Hepatocyte (in vitro differentiated cells): ENCODE measurements around the gene ZNF565.

Source experiments
- EZH2phosphoT487 ChIP-seq: fragments of 200-600 bp; sonication (generic); IDR thresholded peaks from one replicate; pipeline ENCODE4 v1.6.1; 2018; ENCODE audit warnings: antibody characterized with exemption, mild to moderate bottlenecking, low read depth, moderate library complexity; ENCODE audit not compliant: unreplicated experiment, severe bottlenecking
- TF ChIP-seq, protein P1 (sequence below): fragments of 200-600 bp; sonication (generic); IDR thresholded peaks from 2 replicates; pipeline ENCODE4 v1.5.1; 2016; ENCODE audit warnings: antibody characterized with exemption, mild to moderate bottlenecking; ENCODE audit not compliant: poor library complexity

DNA sequence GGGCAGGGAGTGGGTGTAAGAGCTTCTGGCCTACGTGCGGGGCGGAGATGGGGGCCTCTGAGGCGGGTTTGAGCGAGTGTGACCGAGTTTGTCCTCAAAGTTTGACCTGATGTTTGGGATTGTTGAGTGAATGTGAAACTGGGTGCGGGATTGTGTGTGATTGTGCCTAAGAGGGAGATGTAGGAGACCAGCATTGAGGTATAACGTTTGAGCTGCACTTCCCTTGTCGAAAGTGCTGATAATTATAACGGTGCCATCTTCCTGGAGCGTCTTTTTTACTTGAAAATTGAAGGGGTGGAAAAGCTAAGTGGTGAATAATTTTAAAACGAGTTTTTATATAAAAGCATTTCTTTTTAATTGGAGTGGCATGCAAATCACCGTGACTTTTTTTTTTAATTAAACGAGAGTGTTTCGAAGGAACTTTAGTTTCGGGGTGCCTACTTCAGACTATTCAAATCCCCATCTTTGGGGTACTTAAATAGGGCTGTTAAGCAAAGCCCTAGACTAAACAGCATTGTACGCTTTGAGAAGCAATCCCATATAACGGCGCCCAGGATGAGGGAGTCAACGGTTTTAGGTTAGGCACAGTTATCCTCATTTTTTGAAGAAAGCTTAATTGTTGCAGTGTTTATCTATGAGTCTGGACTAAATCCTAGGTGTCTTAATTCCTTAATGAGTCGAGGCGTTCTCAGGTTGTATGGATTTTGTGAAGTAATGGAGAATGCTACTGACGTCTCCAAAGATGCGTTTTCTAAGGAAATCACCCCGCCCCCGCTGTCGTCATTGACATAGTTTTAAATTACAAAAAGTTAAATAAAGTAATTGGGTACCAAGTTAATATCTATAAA is 1.0 kb upstream of the ZNF565 start:
- TF ChIP-seq, protein P1, sequence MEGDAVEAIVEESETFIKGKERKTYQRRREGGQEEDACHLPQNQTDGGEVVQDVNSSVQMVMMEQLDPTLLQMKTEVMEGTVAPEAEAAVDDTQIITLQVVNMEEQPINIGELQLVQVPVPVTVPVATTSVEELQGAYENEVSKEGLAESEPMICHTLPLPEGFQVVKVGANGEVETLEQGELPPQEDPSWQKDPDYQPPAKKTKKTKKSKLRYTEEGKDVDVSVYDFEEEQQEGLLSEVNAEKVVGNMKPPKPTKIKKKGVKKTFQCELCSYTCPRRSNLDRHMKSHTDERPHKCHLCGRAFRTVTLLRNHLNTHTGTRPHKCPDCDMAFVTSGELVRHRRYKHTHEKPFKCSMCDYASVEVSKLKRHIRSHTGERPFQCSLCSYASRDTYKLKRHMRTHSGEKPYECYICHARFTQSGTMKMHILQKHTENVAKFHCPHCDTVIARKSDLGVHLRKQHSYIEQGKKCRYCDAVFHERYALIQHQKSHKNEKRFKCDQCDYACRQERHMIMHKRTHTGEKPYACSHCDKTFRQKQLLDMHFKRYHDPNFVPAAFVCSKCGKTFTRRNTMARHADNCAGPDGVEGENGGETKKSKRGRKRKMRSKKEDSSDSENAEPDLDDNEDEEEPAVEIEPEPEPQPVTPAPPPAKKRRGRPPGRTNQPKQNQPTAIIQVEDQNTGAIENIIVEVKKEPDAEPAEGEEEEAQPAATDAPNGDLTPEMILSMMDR: no peak
- no peak for TF ChIP-seq EZH2phosphoT487
